ENCODE measurements around the gene KRT86.

Gene KRT86

DNA sequence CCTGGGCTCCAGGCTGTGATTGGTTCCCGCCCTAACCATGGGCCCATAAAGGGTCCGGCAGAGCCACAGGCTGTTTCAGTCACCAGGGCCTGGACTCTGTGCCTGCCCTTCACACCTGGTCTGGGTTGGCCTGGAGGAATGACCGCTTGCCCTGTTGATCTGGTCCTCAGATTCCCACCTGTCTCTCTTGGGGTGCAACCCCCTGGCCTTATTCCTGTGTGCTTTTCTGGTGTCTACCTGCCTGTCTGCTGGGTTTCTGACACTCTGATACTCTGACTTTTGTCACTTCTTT is 49.7 kb downstream of the KRT86 start:
- no peak for DNase-seq (ENCODE audit: extremely low read depth, low read depth)
- TF ChIP-seq, protein P1, sequence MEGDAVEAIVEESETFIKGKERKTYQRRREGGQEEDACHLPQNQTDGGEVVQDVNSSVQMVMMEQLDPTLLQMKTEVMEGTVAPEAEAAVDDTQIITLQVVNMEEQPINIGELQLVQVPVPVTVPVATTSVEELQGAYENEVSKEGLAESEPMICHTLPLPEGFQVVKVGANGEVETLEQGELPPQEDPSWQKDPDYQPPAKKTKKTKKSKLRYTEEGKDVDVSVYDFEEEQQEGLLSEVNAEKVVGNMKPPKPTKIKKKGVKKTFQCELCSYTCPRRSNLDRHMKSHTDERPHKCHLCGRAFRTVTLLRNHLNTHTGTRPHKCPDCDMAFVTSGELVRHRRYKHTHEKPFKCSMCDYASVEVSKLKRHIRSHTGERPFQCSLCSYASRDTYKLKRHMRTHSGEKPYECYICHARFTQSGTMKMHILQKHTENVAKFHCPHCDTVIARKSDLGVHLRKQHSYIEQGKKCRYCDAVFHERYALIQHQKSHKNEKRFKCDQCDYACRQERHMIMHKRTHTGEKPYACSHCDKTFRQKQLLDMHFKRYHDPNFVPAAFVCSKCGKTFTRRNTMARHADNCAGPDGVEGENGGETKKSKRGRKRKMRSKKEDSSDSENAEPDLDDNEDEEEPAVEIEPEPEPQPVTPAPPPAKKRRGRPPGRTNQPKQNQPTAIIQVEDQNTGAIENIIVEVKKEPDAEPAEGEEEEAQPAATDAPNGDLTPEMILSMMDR (IDR thresholded peaks at IDR 0.05; ENCODE audit: low read depth, low read length, missing control alignments): no peak
- H3K4me3 ChIP-seq (replicated peaks; ENCODE audit: low read depth, low read length): no peak overlapping the region

DNA sequence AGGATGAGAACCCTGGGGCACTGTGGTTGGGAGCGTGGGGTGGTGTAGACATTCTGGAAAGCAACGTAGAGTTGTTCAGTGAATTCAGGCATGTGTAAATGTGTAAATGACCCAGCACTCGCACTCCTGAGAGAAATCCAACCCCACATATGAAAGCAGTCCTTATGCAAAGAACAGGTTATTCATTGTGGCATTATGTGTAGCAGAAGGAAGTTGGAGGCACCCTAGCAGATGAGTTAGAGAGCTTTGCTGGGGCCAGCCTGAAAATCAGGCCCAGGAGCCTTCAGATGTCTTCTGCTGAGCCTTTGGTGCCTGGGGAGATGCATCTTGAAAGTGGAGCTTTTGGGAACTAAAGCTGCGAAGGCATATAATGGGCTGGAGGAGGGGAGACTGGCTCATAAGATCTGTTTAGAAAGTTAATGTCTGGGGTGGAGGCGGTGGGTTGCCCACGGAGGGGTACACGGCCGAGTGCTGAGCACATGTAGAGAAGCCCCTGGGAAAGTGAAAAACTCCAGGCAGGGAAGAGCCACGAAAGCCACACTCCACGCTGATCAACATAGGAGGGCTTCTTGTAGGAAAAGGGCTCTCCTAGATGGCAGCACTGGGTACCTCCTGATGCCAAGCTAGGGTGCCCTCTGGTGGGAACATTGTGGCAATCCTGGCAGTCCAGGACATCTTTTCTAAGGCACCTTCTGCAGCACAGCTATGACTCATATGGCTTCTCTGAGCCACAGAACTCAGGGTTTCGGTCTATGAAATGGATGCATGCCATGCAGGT is 52.8 kb downstream of the KRT86 start:
- peak; percentile 84 for DNase-seq (ENCODE audit: extremely low read depth, low read depth)

GRCh38 chr12:52327830-52328500 is 53.5 kb downstream of the KRT86 start:
- TF ChIP-seq, protein P1 (IDR thresholded peaks at IDR 0.05; ENCODE audit: low read depth, low read length, missing control alignments): no peak
- no peak overlapping the region for H3K4me3 ChIP-seq (replicated peaks; ENCODE audit: low read depth, low read length)
- DNase-seq (ENCODE audit: extremely low read depth, low read depth): no peak

More for the DNA sequence above, 52.8 kb downstream of the KRT86 start:
- no peak overlapping the region for H3K4me3 ChIP-seq (replicated peaks; ENCODE audit: low read depth, low read length)
- TF ChIP-seq, protein P1 (IDR thresholded peaks at IDR 0.05; ENCODE audit: low read depth, low read length, missing control alignments): peak; percentile 97

GRCh38 chr12:52331039-52331438 is 56.6 kb downstream of the KRT86 start:
- DNase-seq (ENCODE audit: extremely low read depth, low read depth): no peak
- no peak overlapping the region for H3K4me3 ChIP-seq (replicated peaks; ENCODE audit: low read depth, low read length)
- TF ChIP-seq, protein P1 (IDR thresholded peaks at IDR 0.05; ENCODE audit: low read depth, low read length, missing control alignments): no peak

GRCh38 chr12:52331833-52332232 is 57.4 kb downstream of the KRT86 start:
- TF ChIP-seq, protein P1 (IDR thresholded peaks at IDR 0.05; ENCODE audit: low read depth, low read length, missing control alignments): no peak
- no peak for DNase-seq (ENCODE audit: extremely low read depth, low read depth)
- no peak overlapping the region for H3K4me3 ChIP-seq (replicated peaks; ENCODE audit: low read depth, low read length)

DNA sequence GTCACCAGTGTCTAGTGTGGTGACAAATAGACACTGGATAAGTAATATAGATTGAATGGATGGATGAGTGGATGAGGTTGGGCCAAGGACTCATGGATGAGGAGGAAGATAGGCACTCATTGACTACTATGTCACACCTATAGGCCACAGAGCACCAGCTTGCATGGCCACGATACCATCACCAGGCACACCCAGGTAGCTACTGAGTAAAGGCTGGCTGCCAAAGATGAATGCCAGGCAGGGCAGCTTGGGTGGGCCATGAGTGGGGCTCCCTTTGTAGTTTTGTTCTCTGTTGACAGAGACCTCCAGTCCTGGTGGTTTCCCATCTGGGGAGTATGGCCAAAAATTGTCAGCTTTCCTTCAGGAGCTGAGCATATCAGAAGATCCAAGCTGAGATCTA is 57.9 kb downstream of the KRT86 start:
- no peak overlapping the region for H3K4me3 ChIP-seq (replicated peaks; ENCODE audit: low read depth, low read length)
- no peak for DNase-seq (ENCODE audit: extremely low read depth, low read depth)
- TF ChIP-seq, protein P1 (IDR thresholded peaks at IDR 0.05; ENCODE audit: low read depth, low read length, missing control alignments): no peak

Measured in HFF-Myc (cell line).